ENCODE results near the gene DYDC2.

DYDC2 gene

GRCh38 chr10:80372675-80373074 lies 16.1 kb downstream of the DYDC2 start:
- DNase-seq: no peak

GRCh38 chr10:80373502-80373901 lies 16.9 kb downstream of the DYDC2 start:
- no peak for DNase-seq

DNA sequence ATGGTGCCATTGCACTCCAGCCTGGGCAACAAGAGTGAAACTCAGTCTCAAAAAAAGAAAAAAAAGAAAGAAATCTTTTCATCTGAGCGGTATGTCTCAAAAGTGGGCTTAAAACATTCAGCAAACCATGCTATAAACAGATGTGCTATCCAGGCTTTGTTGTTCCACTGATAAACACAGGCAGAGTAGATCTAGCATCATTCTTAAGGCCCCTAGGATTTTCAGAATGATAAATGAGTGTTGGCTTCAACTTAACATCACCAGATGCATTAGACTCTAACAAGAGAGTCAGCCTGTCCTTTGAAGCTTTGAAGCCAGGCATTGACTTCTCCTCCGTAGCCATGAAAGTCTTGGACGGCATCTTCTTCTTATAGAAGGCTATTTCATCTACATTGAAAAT lies 23.1 kb downstream of the DYDC2 start:
- no peak for DNase-seq

DNA sequence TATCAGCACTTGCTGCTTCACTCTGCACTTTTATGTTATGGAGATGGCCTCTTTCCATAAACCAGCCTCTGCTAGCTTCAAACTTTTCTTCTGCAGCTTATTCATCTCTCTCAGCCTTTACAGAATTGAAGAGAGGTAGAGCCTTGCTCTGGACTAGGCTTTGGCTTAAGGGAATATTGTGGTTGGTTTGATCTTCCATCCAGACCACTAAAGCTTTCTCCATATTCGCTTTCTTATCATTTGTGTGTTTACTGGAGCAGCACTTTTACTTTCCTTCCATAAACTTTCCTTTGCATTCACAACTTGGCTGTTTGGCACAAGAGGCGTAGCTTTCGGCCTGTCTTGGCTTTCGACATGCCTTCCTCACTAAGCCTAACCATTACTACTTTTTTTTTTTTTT lies 23.6 kb downstream of the DYDC2 start:
- no peak for DNase-seq

DNA sequence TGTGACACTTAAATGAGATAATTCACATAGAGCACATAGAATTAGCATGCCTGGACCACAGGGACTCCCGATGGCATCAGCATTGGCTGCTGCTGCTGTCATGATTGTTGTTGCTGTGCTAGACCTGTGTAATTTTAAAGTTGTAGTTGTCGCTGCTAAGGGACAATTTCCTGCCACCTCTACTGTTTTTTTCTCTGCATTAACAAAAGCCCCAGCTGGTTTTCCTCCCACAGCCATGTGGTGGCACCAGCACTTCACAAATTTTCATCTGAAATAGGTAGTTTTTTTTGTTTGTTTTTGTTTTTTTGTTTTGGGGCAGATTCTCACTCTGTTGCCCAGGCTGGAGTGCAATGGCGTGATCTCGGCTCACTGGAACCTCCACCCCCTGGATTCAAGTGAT lies 26.4 kb downstream of the DYDC2 start:
- DNase-seq: peak; percentile 40

DNA sequence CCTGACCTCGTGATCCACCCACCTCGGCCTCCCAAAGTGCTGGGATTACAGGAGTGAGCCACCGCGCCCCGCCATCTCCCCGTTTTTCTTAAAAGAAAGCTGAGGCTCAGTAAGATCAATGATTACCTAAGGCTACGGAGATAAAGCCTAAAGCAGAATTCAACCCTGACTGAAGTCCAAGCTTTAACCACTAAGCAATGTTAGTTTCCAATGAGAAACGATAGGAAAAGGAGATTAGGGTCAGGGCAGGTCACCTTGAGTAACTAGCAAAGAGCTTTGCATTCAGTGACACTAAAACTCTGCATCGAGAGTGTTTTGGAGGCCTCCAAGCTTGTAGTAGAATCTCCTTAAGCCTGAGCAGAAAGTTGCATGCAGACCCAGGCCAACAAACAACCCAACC lies 34.2 kb downstream of the DYDC2 start:
- DNase-seq: no peak

DNA sequence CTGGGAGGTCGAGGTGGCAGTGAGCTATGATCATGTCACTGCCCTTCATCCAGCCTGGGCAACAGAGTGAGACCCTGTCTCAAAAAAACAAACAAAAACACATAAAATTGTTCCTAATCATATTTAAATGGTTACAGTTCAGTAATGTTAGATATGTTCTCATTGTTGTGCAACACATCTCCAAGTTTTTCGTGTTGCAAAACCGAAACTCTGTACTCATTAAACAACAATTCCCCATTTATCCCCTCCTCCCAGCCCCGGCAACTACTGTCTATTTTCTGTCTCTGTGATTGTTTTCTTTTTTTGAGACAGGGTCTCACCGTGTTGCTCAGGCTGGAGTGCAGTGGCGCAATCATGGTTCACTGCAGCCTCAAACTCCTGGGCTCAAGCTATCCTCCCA lies 35.7 kb downstream of the DYDC2 start:
- DNase-seq: no peak

DNA sequence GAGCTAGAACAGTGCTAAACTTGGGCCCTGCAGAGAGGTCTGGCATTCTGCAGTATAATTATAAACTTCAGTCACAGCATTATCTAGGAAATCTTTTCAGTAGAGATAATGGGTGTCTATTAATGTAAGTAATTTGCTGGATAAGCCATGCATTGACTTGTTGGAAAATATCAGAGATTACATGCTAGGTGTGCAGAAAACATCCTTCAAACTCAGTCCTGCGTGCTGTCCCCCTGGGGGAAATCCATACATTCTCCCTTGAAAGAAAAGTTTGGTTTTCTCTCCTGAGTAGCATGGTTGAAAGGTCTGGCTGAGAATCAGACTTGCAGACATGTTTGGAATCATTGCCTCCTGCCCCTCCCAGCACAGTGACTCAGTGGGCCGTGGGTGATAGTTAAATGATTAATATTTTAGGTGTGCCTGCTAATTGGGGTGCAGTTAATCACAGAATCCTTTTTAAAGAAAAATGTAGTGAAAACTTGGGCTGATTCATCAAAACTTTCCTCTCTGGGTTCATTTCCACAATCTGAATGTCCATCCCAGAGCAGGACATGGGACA lies 37.9 kb downstream of the DYDC2 start:
- no peak for DNase-seq

- DNase-seq: no peak
Observed at GRCh38 chr10:80397014-80397413, 40.4 kb downstream of the DYDC2 start.

DNA sequence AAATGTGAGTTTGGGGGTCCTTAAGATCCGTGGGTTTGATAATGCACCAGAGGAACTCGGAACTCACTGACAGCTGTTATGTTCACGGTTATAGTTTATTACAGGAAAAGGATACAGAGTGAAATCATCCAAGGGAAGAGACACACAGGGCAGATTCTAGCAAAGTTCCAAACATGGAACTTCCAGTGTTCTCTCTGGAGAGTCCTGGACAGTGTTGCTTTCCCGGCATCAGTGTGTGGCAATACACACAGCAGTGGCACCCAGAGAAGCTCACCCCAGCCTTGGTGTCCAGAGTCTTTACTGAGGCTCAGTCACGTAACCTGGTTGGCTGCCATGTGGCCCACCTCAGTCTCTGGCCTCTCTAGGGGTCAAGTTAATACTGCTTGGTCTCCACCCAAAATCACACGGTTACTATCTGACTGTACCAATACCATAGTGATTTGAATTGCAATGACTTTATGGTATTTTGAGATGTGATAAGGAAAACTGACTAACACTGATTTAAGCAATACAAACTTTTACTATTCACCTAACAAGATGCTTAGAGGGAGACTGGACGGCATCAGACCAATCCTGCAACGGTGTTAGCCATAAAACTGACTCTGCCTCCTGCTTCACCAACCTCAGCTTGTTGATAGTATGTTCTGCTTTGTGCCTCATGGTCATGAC lies 43.7 kb downstream of the DYDC2 start:
- DNase-seq: no peak

DNA sequence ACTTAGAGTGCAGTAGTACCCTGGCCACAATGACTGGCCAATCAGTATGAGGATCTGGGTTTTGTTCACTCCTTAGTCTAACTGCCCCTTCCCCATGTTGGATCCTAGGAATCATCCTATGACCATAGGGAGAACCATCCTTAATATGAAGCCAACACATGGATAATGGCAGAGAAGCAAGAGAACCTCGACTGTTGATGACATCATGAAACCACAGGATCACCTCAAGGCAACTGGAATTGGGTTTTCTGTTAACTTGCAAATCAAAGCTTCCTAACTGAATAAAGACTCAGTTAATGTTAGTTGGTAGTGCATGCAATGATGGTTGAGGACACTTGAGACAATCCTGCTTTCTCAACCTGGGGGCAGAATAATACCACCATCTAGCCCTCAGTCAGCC lies 48.5 kb downstream of the DYDC2 start:
- DNase-seq: no peak

GRCh38 chr10:80405626-80406025 lies 49.0 kb downstream of the DYDC2 start:
- DNase-seq: peak; percentile 40

DNA sequence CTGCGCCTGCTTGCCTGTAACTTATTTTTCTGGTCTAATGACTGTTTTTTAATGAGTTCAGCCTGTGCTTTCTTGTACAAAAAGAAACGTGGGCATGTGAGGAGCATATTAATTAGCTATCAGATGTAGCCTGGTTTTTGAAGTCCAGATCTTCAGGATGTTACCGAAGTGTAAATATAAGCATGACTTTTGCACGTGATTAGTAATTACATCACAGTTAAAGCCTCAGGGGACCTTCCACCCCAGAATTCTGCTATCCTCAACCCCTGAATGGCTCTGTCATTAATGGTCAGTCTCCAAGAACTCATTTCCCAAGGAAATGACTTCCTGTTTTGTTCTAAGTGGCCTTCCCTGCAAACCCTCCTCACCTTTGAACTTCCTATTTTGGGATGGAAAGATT lies 49.6 kb downstream of the DYDC2 start:
- DNase-seq: no peak

GRCh38 chr10:80407812-80408241 lies 51.2 kb downstream of the DYDC2 start:
- peak; percentile 34 for DNase-seq

DNA sequence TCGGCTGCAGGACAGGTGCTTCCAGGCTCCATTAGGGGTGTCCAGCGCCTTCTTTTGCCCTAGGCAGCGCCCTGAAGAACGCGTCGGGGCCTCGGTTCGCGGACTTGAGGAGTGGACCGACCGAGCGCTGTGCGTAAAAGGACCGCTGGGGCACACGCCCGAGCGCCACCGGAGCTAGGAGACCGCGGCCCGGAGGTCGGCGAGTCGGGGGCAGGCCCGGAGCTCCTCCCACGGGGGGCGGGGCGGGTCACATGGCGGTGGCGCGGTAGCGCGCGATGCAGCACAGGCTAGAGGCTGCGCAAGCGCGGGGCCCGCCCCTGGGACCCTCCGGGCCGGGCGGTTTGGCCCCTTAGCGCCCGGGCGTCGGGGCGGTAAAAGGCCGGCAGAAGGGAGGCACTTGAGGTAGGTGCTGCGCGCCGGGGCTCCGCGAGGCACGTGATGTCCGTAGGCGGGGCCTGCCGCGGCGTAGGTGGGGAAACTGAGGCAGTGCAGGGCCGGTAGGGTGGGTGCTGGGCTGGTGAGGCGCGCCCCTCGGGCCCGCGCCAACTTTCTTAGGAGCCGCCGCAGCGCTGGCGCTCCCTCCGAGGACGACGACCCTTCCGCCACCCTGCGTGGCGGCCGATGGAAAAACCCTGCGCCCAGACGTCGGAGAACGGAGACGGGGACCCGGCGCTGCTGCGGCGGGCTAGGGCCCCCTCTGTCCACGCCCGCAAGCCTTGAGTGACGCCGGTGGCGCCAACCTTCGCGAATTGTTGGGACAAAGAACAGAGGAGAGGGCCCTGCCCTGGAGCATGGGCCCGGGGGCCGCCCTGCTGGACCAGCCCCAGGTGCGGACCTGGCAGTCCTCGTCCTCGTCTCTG lies 51.9 kb downstream of the DYDC2 start, which contains the start of gene PRXL2A:
Gene PRXL2A (plus strand): TSS at position 310 of the 860 bp plus-strand sequence. CDS start 11,917 bp downstream, outside the sequence.
- DNase-seq: peak; percentile 87

DNA sequence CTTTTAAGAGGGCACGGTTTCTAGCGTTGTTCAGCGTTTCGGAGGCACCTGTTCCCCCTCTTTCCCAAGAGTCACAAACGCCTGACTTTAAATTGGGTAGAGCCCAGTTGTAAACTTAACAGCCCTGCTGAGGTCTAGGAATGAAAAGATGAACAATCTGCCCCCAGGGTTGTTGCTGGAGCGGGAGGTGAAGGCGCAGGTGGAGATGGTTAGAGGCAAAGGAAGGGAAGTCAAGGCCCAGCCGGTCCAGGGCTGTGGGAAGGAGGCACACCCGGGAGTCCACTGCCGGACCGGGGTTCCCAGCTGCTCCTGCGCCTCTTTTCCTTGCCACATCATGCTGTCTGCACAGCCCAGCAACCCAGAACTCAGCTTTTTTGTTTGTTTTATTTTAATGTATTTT lies 52.5 kb downstream of the DYDC2 start:
- no peak for DNase-seq

DNA sequence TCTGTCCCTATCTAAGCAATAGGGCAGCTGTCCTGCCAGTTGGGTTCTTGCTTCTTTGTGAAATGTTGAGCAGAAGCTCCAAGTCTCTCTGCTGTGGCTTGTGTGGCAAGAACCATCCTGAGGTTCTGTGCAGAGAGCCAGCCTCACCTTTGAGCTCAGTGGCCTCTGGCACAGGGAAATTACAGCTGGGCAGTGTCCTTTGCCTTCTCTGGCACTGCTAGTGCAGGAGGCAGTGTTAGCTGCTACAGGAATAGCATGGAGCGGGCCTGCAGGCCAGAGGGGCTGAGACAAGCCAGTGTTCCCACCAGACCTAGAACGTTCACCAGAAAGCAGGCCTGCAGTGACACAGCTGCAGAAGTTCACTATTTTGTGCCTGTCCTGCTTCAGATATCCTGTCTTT lies 53.5 kb downstream of the DYDC2 start:
- no peak for DNase-seq

DNA sequence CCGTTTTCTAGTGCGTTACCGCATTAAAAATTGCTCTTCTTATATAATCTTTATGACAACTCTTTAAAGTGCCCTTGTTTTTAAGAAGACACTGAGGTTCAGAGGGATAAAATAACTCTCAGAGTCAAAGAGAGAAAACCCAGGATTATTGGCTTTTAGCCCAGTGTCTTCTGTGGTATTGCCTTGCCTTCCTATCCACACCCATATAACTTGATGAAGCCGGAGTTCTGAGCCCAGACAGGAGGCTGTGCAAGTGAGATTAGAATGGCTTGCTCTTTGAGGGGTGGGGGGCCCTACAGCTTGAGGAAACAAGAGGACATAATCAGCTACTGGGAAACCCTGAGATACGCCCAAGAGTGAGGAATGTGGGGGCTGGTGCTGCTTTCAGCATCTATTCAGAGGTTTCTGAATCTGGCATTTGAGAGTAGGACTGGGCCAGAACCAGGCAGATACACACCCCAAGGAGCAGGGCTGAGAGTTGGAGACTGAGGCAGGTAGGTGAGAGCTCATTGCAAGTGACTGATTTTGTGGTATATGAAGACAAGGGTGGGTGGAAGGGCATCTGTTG lies 54.1 kb downstream of the DYDC2 start:
- no peak for DNase-seq

- DNase-seq: no peak
Observed at GRCh38 chr10:80411267-80411668, 54.7 kb downstream of the DYDC2 start.

DNA sequence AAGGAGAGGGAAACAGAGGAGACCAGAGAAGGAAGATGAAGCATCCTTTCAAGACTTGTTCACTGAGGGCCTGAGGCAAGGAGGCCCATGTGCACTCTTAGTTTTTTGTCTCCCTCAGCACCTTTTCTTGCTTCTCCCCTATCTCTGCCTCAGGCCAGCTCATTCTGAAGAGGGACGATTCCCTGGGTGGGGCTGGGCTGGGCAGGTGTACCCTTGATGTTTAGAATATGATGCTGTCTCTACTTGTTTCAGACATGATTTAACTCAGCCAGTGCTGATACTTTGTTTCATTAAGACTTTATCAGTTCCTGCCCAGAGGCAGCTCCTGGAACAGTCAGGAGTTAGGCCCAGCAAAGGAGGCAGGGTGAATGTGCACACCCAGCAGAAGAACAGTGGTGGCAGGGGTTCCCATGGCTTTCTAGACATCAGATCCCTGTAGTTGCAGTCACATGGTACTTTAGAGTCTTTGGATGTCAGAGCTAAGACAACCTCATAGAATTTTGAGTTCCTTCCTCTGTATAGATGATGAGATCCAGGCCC lies 55.2 kb downstream of the DYDC2 start:
- DNase-seq: no peak

- no peak for DNase-seq
Observed at GRCh38 chr10:80412486-80412885, 55.9 kb downstream of the DYDC2 start.

DNA sequence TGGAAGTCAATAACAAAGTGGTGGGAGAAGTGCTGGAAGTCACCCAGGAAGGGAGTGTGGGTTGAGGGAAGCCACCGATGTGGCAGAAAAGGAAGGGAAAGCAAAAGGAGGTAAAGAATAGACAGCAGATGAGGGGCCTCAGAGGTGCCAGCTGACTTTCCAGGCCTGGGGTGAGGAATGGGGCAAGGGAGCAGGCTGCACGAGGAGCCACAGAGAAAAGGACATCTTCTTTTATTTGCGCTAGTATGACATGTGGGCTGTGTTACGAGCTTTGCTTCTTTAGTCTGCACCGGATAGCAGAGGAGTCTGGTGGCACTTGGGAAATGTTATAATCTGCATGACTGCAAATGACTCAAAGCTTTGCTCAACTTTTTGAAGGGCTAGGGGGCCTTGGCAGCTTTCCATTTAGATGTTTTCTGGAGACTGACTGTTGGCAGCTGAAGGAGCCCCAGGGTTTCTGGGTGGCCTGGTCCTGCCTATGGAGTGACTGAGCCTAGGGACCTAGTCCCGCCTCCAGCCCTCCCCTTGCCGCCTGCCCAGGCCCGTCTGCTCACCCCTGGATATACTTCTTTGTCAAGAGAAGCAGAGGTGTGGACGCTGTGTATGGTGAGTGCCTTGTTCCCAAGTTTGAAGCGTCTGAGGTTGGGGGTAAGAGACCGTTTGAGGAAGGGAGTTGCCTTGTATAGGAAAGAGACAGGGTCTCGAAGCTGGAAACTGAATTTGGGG lies 56.9 kb downstream of the DYDC2 start:
- DNase-seq: peak; percentile 42
